ENCODE measurements around the gene ETS1.

ETS1 gene

GRCh38 chr11:128500493-128500892 is 86.9 kb downstream of the ETS1 start:
- no peak for DNase-seq (ENCODE audit: low spot score)

- DNase-seq (ENCODE audit: low spot score): no peak
Measured at GRCh38 chr11:128499613-128500253, 87.6 kb downstream of the ETS1 start.

GRCh38 chr11:128498721-128499245 is 88.6 kb downstream of the ETS1 start:
- DNase-seq (ENCODE audit: low spot score): no peak

- no peak for DNase-seq (ENCODE audit: low spot score)
Measured at GRCh38 chr11:128497776-128498095, 89.6 kb downstream of the ETS1 start.

GRCh38 chr11:128497061-128497775 is 90.1 kb downstream of the ETS1 start:
- peak; percentile 67 for DNase-seq (ENCODE audit: low spot score)

- DNase-seq (ENCODE audit: low spot score): no peak
Measured at GRCh38 chr11:128496692-128497060, 90.7 kb downstream of the ETS1 start.

GRCh38 chr11:128496249-128496648 is 91.1 kb downstream of the ETS1 start:
- DNase-seq (ENCODE audit: low spot score): no peak

- DNase-seq (ENCODE audit: low spot score): no peak
Measured at GRCh38 chr11:128494418-128495332, 92.7 kb downstream of the ETS1 start.

GRCh38 chr11:128493570-128493965 is 93.8 kb downstream of the ETS1 start:
- DNase-seq (ENCODE audit: low spot score): no peak

- no peak for DNase-seq (ENCODE audit: low spot score)
Measured at GRCh38 chr11:128492903-128493569, 94.3 kb downstream of the ETS1 start.

GRCh38 chr11:128492461-128492860 is 94.9 kb downstream of the ETS1 start:
- no peak for DNase-seq (ENCODE audit: low spot score)

- DNase-seq (ENCODE audit: low spot score): no peak
Measured at GRCh38 chr11:128491195-128491936, 96.0 kb downstream of the ETS1 start.

GRCh38 chr11:128490092-128490491 is 97.3 kb downstream of the ETS1 start:
- DNase-seq (ENCODE audit: low spot score): no peak

GRCh38 chr11:128488471-128488870 is 98.9 kb downstream of the ETS1 start:
- DNase-seq (ENCODE audit: low spot score): no peak

- DNase-seq (ENCODE audit: low spot score): no peak
Measured at GRCh38 chr11:128487978-128488377, 99.4 kb downstream of the ETS1 start.

- no peak for DNase-seq (ENCODE audit: low spot score)
Measured at GRCh38 chr11:128484172-128484571, 103.2 kb downstream of the ETS1 start.

- no peak for DNase-seq (ENCODE audit: low spot score)
Measured at GRCh38 chr11:128483211-128483788, 104.1 kb downstream of the ETS1 start.

- DNase-seq (ENCODE audit: low spot score): no peak
Measured at GRCh38 chr11:128482512-128483191, 104.7 kb downstream of the ETS1 start.

- no peak for DNase-seq (ENCODE audit: low spot score)
Measured at GRCh38 chr11:128482092-128482491, 105.3 kb downstream of the ETS1 start.

- DNase-seq (ENCODE audit: low spot score): no peak
Measured at GRCh38 chr11:128481135-128481534, 106.2 kb downstream of the ETS1 start.
